Measurements from ENCODE around the gene S100A16. TPM values are rescaled to one million over a fixed set of nuclear protein-coding genes. Genes with fewer than 3 reads are reported as not detected.
"Not testable (repeated sequence)": the region's sequence is repeated elsewhere in the genome, so short reads cannot be mapped to it uniquely, and the experiment has no call there.

Gene S100A16
- total RNA-seq, 2 donors from 2014 or later = 48.2 to 64.7 TPM

DNA sequence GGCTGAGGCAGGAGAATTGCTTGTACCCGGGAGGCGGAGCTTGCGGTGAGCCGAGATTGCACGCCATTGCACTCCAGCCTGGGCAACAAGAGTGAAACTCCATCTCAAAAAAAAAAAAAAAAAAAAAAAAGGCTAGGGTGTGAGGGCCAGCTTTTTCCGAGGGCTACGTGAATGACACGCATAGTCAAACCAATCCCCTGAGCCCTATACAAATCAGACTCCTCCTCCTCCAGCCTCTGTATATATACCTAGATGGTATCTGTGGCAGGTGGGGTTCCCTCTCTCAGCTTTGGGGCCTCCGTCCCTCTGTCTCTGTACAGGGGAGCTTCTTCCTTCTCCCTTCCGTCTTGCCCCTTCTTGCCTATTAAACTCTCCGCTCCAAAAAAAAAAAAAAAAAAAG lies 6.7 kb downstream of the S100A16 start:
- DNase-seq (no peak), ATAC-seq (no peak)
- intact Hi-C loops (cut with DNase I) = no loop called here

DNA sequence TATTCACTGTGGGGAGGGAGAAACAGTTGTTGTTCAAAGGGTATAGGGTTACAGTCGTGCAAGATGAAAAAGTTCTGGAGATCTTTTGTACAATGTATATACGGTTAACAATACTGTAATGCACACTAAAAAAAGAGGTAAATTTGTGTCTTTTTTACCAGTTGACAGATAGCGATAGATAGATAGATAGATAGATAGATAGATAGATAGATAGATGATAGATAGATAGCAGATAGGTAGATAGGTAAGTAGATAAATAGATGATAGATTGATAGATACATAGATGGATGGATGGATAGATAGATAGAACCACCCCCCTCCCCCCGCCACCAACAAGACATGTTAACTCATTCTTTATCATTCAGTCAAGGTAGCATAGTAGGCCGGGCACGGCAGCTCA lies 10.2 kb downstream of the S100A16 start:
- ATAC-seq = no peak
- no peak for DNase-seq
- intact Hi-C loops (cut with DNase I) = no loop called here

DNA sequence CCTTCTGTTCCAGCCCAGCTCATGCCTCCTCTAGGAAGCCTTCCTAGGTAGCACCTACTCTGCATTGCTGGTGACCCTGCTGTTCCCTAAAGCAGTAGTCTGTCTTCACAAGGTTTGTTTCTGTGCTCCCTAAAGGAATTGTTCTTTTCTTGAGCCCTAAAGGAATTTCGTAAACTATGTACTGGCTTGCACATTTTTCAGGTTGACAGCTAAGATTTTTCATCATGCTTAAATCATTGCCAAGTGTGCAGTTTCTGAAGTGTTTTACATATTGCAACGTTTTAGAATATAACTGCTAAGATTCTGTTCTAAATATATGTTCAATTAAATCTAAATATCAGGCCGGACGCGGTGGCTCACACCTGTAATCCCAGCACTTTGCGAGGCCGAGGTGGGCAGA lies 13.1 kb downstream of the S100A16 start:
- intact Hi-C loops (cut with DNase I) = no loop called here
- DNase-seq (no peak), ATAC-seq (no peak)

DNA sequence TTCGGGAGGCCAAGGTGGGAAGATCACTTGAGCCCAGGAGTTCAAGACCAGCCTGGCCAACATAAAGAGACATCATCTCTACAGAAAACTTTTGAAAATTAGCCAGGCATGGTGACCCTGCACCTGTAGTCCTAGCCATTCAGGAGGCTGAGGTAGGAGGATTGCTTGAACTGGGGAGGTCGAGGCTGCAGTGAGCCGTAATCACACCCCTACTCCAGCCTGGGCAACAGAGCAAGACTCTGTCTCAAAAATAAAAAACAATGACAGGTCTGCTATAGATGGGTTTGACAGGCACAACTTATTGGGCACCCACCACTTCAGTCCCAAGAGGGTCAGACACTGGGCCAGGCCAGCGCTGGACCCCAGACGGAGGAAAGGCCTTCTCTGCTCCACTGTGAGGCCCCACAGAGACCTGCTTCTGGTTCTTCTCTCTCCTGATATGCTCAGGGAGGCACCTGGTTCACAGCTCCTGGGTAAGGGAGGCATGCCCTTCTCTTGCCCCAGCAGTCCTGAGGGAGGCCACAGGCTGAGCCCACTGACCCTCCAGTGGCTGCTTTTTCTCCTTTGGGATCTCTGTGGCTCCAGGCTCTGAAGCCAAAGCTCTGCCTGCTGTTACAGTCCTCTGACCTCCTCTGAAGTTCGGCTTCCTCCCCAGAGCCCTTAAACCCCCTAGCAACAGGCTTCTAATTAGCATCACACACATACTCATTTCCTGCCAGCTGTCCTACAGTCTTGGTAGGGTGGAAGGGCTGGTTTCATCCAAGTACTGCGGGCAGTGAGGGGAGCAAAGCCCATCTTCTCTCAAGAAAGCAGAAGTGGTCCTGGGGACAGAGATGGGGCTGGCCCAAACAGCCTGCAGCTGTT lies 14.4 kb downstream of the S100A16 start:
- peak; percentile 50 to 73 for ATAC-seq
- no peak for DNase-seq
- intact Hi-C loops (cut with DNase I) = no loop called here

DNA sequence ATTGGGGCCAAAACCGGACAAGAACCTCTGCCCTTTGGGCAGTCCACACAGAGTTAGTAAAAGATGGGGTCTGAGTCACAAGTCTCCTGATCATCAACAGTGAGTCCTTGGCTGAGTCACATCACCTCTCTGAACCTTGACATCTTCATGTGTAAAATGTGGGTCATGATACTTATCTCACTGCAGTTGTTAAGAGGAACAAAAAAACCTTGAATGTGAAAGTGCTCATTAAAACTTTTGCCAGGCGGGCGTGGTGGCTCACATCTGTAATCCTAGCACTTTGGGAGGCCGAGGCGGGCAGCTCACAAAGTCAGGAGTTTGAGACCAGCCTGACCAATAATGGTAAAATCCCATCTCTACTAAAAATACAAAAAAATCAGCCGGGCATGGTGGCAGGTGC lies 15.7 kb downstream of the S100A16 start:
- ATAC-seq = no peak

DNA sequence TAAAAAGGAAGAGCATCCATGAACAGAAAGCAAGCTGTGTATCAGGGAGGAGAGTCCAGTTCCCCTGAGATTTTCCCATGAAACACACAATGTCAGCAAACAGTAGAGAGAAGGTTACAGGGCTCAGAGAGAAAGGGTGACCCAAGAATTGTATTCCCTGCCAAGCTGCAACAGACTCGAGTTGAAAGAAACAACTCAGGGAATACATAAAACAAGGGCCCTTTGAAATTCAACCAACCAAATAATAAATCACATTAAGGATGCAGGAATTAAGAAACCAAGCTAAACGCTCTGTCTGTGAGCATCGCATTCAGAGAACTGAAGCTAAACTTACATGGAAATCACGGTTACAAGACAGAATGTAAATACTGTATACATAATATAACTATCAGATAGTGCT lies 20.2 kb downstream of the S100A16 start:
- no peak for DNase-seq
- no peak for ATAC-seq
- intact Hi-C loops (cut with DNase I) = no loop called here

More for the DNA sequence above, 15.7 kb downstream of the S100A16 start:
- no peak for DNase-seq
- intact Hi-C loops (cut with DNase I) = no loop called here

GRCh38 chr1:153588482-153588881 lies 24.5 kb downstream of the S100A16 start:
- ATAC-seq = no peak
- intact Hi-C loops (cut with DNase I) = no loop called here
- no peak for DNase-seq

DNA sequence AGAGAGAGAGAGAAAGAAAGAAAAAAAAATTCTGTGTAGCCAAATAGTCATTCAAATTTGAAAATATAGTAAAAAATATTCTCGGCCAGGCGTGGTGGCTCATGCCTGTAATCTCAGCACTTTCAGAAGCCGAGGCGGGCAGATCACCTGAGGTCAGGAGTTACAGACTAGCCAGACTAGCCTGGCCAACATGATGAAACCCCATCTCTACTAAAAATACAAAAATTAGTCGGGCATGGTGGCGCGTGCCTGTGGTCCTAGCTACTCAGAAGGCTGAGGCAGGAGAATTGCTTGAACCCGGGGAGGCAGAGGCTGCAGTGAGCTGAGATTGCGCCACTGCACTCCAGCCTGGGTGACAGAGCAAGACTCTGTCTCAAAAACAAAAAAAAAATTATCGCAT lies 24.9 kb downstream of the S100A16 start:
- ATAC-seq; DNase-seq; intact Hi-C loops (cut with DNase I): not testable (repeated sequence)

- ATAC-seq = peak in 1 of 2 donors; percentile 81
- DNase-seq = no peak
- intact Hi-C loops (cut with DNase I) = no loop called here
Measured at GRCh38 chr1:153587314-153587713, 25.6 kb downstream of the S100A16 start.

DNA sequence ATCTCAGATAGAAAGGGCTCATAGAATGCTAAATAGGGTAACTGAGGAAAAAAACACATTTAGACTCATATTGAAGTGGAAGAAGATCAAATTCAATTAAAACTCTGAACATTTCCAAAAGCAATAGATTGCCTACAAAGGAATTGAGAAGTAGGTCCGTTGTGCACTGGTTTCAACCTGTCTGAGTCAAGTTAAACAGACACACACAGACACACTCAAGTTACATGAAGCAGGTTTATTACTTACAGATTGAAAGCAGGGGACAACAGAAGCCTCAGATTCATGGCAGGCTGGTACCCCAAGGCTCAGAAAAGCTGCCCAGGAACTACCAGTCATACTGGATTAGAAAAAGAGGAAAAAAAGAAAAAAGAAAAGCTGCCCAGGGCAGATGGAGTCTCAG lies 26.6 kb downstream of the S100A16 start:
- ATAC-seq = no peak
- intact Hi-C loops (cut with DNase I) = no loop called here
- DNase-seq = no peak

GRCh38 chr1:153585006-153585405 lies 27.9 kb downstream of the S100A16 start:
- DNase-seq (no peak), ATAC-seq (no peak)
- intact Hi-C loops (cut with DNase I) = no loop called here

DNA sequence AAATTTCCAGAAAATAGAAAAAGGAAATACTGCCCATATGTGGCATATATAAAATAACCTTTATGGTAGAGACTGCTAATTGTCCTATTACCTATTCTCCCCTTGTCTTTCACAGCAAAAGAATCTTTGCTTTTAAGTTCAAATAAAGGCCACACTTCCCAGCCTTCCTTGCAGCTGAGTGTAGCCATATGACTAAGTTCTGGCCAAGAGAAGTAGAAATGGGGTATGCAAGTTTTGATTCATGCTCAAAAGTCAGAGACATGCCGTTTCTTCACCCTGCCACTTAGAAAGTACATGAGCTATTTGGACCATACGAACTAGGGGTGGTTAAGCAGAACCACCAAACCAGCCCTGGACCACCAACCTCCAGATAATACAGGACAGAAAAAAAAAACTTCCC lies 29.0 kb downstream of the S100A16 start:
- no peak for ATAC-seq
- DNase-seq = no peak
- intact Hi-C loops (cut with DNase I) = no loop called here

DNA sequence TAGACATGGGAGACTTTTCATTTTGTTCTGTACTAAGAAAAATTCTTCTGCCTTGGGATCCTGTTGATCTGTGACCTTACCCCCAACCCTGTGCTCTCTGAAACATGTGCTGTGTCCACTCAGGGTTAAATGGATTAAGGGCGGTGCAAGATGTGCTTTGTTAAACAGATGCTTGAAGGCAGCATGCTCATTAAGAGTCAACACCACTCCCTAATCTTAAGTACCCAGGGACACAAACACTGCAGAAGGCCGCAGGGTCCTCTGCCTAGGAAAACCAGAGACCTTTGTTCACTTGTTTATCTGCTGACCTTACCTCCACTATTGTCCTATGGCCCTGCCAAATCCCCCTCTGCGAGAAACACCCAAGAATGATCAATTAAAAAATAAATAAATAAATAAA lies 29.4 kb downstream of the S100A16 start:
- ATAC-seq; intact Hi-C loops (cut with DNase I); DNase-seq: not testable (repeated sequence)

- ATAC-seq; intact Hi-C loops (cut with DNase I); DNase-seq: not testable (repeated sequence)
Measured at GRCh38 chr1:153582836-153583235, 30.1 kb downstream of the S100A16 start.

DNA sequence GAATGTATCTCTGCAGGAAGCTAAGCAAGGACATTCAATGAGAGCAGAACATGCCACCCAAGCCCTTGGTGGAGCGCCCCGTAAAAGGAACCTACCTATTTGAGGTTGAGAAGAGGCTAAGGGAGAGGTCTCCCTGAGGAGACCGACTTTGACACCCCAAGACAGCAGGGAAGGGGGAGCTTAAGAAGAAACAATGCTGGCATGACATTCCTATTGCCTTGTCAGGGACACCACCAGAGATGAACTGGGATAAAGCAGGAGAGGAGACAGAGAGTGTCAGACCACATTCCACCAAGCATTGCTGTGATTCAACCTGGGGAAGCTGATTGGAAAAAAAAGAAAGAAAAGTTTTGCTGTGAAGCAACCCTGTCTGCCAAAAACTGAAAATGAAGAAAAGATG lies 34.0 kb downstream of the S100A16 start:
- intact Hi-C loops (cut with DNase I) = loop anchor here in 1 of 2 donors (10.0 kb wide), 1 partner anchor 86 kb away; no protein-coding TSS in a partner anchor
- DNase-seq (no peak), ATAC-seq (no peak)

DNA sequence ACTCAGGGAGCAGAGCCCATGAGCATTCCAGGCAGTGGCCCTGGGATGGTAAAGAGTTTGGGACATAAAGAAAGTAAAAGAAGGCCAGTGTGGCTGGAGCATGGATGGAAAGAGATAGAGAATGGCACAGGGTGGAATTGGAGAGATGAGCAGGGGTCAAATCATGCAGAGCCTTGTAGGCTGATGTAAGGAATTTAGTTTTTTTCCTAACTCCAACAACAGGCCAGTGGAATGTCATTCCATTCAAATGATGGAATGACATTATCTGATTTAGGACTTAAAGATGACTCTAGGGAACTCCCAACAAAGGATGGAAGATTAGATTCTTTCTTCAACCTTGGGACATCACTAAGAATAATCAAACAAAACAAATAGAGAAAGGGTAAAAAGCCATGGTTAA lies 34.4 kb downstream of the S100A16 start:
- DNase-seq = no peak
- intact Hi-C loops (cut with DNase I) = loop anchor here in 1 of 2 donors (10.0 kb wide), 1 partner anchor 86 kb away; no protein-coding TSS in a partner anchor
- no peak for ATAC-seq

DNA sequence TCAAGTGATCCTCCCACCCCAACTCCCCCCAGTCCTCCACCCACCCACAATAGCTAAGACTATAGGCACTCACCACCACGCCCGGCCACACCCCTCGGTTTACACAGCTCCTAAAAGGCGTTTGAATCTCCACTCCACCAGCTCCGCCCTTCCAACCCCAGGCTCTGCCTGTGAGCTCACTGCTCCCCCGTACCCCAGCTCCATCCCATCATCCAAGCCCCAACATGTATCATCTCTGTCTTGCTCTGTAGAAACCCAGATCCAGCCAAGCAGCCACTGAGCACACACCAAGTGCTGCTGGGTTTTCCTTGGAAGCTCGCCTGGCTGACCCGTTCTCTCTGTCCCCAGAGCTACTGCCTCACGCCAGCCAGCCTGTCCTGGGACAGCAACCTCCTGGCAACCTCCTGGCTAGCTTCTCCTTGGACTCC lies 35.3 kb downstream of the S100A16 start:
- ATAC-seq (peak; percentile 42 to 93), DNase-seq (peak; percentile 26)

GRCh38 chr1:153577138-153577537 lies 35.8 kb downstream of the S100A16 start:
- intact Hi-C loops (cut with DNase I) = loop anchor here in 1 of 2 donors (10.0 kb wide), 1 partner anchor 88 kb away; no protein-coding TSS in a partner anchor
- DNase-seq = no peak
- no peak for ATAC-seq

More for the DNA sequence above, 35.3 kb downstream of the S100A16 start:
- intact Hi-C loops (cut with DNase I) = loop anchor here in 1 of 2 donors (10.0 kb wide), 1 partner anchor 87 kb away; no protein-coding TSS in a partner anchor

DNA sequence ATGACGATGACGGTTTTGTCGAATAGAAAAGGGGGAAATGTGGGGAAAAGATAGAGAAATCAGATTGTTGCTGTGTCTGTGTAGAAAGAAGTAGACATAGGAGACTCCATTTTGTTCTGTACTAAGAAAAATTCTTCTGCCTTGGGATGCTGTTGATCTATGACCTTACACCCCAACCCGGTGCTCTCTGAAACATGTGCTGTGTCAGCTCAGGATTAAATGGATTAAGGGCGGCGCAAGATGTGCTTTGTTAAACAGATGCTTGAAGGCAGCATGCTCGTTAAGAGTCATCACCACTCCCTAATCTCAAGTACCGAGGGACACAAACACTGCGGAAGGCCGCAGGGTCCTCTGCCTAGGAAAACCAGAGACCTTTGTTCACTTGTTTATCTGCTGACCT lies 37.4 kb downstream of the S100A16 start:
- intact Hi-C loops (cut with DNase I) = loop anchor here in 1 of 2 donors (10.0 kb wide), 1 partner anchor 89 kb away; no protein-coding TSS in a partner anchor
- ATAC-seq, DNase-seq: not testable (repeated sequence)

DNA sequence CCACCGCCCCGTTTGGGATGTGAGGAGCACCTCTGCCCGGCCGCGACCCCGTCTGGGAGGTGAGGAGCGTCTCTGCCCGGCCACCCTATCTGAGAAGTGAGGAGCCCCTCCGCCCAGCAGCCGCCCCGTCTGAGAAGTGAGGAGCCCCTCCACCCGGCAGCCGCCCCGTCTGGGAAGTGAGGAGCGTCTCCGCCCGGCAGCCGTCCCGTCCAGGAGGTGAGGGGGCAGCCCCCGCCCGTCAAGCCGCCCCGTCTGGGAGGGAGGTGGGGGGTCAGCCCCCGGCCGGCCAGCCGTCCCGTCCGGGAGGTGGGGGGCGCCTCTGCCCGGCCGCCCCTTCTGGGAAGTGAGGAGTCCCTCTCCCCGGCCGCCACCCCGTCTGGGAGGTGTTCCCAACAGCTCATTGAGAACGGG lies 37.9 kb downstream of the S100A16 start:
- intact Hi-C loops (cut with DNase I) = loop anchor here in 1 of 2 donors (10.0 kb wide), 1 partner anchor 90 kb away; no protein-coding TSS in a partner anchor
- ATAC-seq, DNase-seq: not testable (repeated sequence)

All from left cardiac atrium (tissue), 4 donors.